K562 (cell line): ENCODE results near the gene PLP2. TPM values are rescaled to one million over a fixed set of nuclear protein-coding genes. Genes with fewer than 3 reads are reported as not detected.

Experiments used
- CHD1 ChIP-seq: fragments of 200-600 bp; sonication (generic); IDR thresholded peaks from one replicate; pipeline ENCODE4 v1.6.1; 2012; ENCODE audit warnings: mild to moderate bottlenecking, moderate library complexity, low read length, inconsistent platforms
- CREB1 ChIP-seq, 2 experiments: sonication (generic) in 1 of 2; formaldehyde crosslinking in 1 of 2; IDR thresholded peaks; 2 replicates each; pipeline versions ENCODE4 v1.6.1 to v1.8.0; 2012 to 2022; ENCODE audit warnings: inconsistent platforms in 1 of 2, mild to moderate bottlenecking in 1 of 2, missing genetic modification reagents in 1 of 2, moderate library complexity in 1 of 2
- CXXC5 ChIP-seq: fragments of 250-450 bp; sonication (Bioruptor Pico); IDR thresholded peaks from 2 replicates; pipeline ENCODE4 v1.8.0; 2022; ENCODE audit warnings: inconsistent platforms, mild to moderate bottlenecking, moderate library complexity
- FIP1L1 ChIP-seq: fragments of 200-400 bp; formaldehyde crosslinking; IDR thresholded peaks from 2 replicates; pipeline ENCODE4 v1.6.1; 2018; ENCODE audit warnings: mild to moderate bottlenecking, low read depth, low read length; ENCODE audit not compliant: poor library complexity, severe bottlenecking
- HDAC8 ChIP-seq: fragments of 450-650 bp; IDR thresholded peaks from 2 replicates; pipeline ENCODE4 v1.6.1; 2016; ENCODE audit warnings: mild to moderate bottlenecking, missing genetic modification characterization, moderate library complexity, missing compliant biosample characterization
- SRSF7 ChIP-seq: fragments of 200-400 bp; formaldehyde crosslinking; optimal IDR thresholded peaks from 2 replicates; pipeline ENCODE3; 2017; ENCODE audit warnings: mild to moderate bottlenecking, low read depth, low read length
- STAT5B ChIP-seq: fragments of 250-450 bp; sonication (Bioruptor Pico); IDR thresholded peaks from 2 replicates; pipeline ENCODE4 v1.8.0; 2021; ENCODE audit warnings: mild to moderate bottlenecking, inconsistent platforms
- THAP7 ChIP-seq: fragments of 250-450 bp; sonication (Bioruptor Pico); IDR thresholded peaks from 2 replicates; pipeline ENCODE4 v1.5.0; 2021
- TSHZ1 ChIP-seq: fragments of 250-450 bp; sonication (Bioruptor Pico); IDR thresholded peaks from 2 replicates; pipeline ENCODE4 v1.4.0; 2020; ENCODE audit warnings: mild to moderate bottlenecking, moderate library complexity
- ZBTB12 ChIP-seq: fragments of 250-450 bp; sonication (Bioruptor Pico); IDR thresholded peaks from 2 replicates; pipeline ENCODE4 v1.4.0; 2020
- ZFP30 ChIP-seq: fragments of 250-450 bp; sonication (Bioruptor Pico); IDR thresholded peaks from 2 replicates; pipeline ENCODE4 v1.8.0; 2022; ENCODE audit warnings: moderate library complexity, mild to moderate bottlenecking, inconsistent platforms, borderline replicate concordance
- ZNF316 ChIP-seq: fragments of 450-650 bp; IDR thresholded peaks from 2 replicates; pipeline ENCODE4 v1.6.1; 2016
- ZNF668 ChIP-seq: fragments of 250-450 bp; sonication (Bioruptor Pico); IDR thresholded peaks from 2 replicates; pipeline ENCODE4 v1.8.0; 2022; ENCODE audit warnings: mild to moderate bottlenecking, inconsistent platforms
- ZNF778 ChIP-seq: fragments of 450-650 bp; formaldehyde crosslinking; IDR thresholded peaks from 2 replicates; pipeline ENCODE4 v1.4.0; 2020; ENCODE audit warnings: mild to moderate bottlenecking, moderate library complexity
- ZNF780A ChIP-seq: fragments of 250-450 bp; sonication (Bioruptor Pico); IDR thresholded peaks from 2 replicates; pipeline ENCODE4 v1.5.0; 2021; ENCODE audit warnings: mild to moderate bottlenecking
- polyA plus RNA-seq, 8 experiments: library from polyadenylated mRNA; depleted of rRNA in 4 of 8; stranded (reverse) in 5 of 8; unstranded in 3 of 8; fragments of >200 nt; fragmentation: Nextera tagmentation in 2 of 8; fragmentation: Illumina TruSeq in 1 of 8; extraction: Ambion mirVana in 2 of 8; extraction: Trizol in 1 of 8; gene quantifications; 2 replicates each; pipeline versions ENCODE4 v1.2.1 to v1.2.3, GENCODE V29; 2011 to 2014; ENCODE audit warnings: inconsistent platforms in 1 of 8, missing spikeins in 1 of 8
- total RNA-seq, 7 experiments: library from RNA; depleted of rRNA in 6 of 7; stranded (reverse); fragments of >200 nt in 6 of 7; fragmentation: Illumina TruSeq in 2 of 7; extraction: Trizol in 2 of 7; gene quantifications; 2 replicates each; pipeline versions ENCODE4 v1.2.1 to v1.2.3, GENCODE V29; 2011 to 2021; ENCODE audit warnings: low replicate concordance in 1 of 7
- TF ChIP-seq, protein P1 (sequence below): fragments of 450-650 bp; formaldehyde crosslinking; IDR thresholded peaks from 2 replicates; pipeline ENCODE4 v1.4.0; 2020; ENCODE audit warnings: mild to moderate bottlenecking, mixed read lengths

PLP2 gene
- total and polyA plus RNA-seq, 9 of the 15 experiments (the other 6 are each of a cell fraction or from before 2014, with no cell fraction given), result 34.7 to 236 (median 112) TPM

- TF ChIP-seq CHD1, result no peak
- no peak for TF ChIP-seq STAT5B
- TF ChIP-seq THAP7 (CRISPR knock-in tag), result no peak
- TF ChIP-seq ZNF316, result no peak
- TF ChIP-seq, protein P1, sequence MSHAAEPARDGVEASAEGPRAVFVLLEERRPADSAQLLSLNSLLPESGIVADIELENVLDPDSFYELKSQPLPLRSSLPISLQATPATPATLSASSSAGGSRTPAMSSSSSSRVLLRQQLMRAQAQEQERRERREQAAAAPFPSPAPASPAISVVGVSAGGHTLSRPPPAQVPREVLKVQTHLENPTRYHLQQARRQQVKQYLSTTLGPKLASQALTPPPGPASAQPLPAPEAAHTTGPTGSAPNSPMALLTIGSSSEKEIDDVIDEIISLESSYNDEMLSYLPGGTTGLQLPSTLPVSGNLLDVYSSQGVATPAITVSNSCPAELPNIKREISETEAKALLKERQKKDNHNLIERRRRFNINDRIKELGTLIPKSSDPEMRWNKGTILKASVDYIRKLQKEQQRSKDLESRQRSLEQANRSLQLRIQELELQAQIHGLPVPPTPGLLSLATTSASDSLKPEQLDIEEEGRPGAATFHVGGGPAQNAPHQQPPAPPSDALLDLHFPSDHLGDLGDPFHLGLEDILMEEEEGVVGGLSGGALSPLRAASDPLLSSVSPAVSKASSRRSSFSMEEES, result no peak
- peak; percentile 77 for TF ChIP-seq FIP1L1
- TF ChIP-seq CXXC5 (CRISPR knock-in tag), result peak; percentile 94
- no peak for TF ChIP-seq ZNF668
- no peak for TF ChIP-seq SRSF7
- TF ChIP-seq ZFP30, result no peak
- no peak for TF ChIP-seq CREB1 (IDR thresholded peaks at IDR 0.05)
- TF ChIP-seq CREB1 (CRISPR knock-in tag; IDR thresholded peaks at IDR 0.05), result peak; percentile 75; the same call in 1 of the 2 replicates
- no peak for TF ChIP-seq TSHZ1 (CRISPR knock-in tag)
- no peak; the same call in 1 of the 2 replicates for TF ChIP-seq HDAC8 (tag)
- no peak for TF ChIP-seq ZBTB12 (CRISPR knock-in tag)
- no peak for TF ChIP-seq ZNF778 (CRISPR knock-in tag)
- no peak for TF ChIP-seq ZNF780A (CRISPR knock-in tag)
Measured at GRCh38 chrX:49199906-49200771, 28.4 kb downstream of the PLP2 start, which contains the start of gene SYP (continued).
